GM18508 (cell line): ENCODE data around the gene WDFY3.
"Not testable (repeated sequence)": the region's sequence is repeated elsewhere in the genome, so short reads cannot be mapped to it uniquely, and the experiment has no call there.

ENCODE experiments used
- ATAC-seq: cut with Tn5 transposase; IDR thresholded peaks from one replicate; pipeline ENCODE4 v1.9.1; 2021; ENCODE audit warnings: moderate number of reproducible peaks; ENCODE audit not compliant: insufficient read depth, unreplicated experiment

WDFY3 gene

GRCh38 chr4:84870398-84871163, 95.9 kb downstream of the WDFY3 start:
- no peak for ATAC-seq

- ATAC-seq: no peak
Observed at GRCh38 chr4:84866295-84866694, 100.2 kb downstream of the WDFY3 start.

- ATAC-seq: no peak
Observed at GRCh38 chr4:84865600-84865999, 100.9 kb downstream of the WDFY3 start.

GRCh38 chr4:84862064-84862463, 104.4 kb downstream of the WDFY3 start:
- no peak for ATAC-seq

- ATAC-seq: no peak
Observed at GRCh38 chr4:84857296-84857695, 109.2 kb downstream of the WDFY3 start.

GRCh38 chr4:84856468-84857049, 109.9 kb downstream of the WDFY3 start:
- no peak for ATAC-seq

GRCh38 chr4:84855774-84856173, 110.7 kb downstream of the WDFY3 start:
- ATAC-seq: no peak

- no peak for ATAC-seq
Observed at GRCh38 chr4:84852081-84852480, 114.4 kb downstream of the WDFY3 start.

- ATAC-seq: no peak
Observed at GRCh38 chr4:84849051-84849640, 117.3 kb downstream of the WDFY3 start.

- no peak for ATAC-seq
Observed at GRCh38 chr4:84848432-84848831, 118.1 kb downstream of the WDFY3 start.

GRCh38 chr4:84847978-84848377, 118.5 kb downstream of the WDFY3 start:
- ATAC-seq: no peak

- no peak for ATAC-seq
Observed at GRCh38 chr4:84846985-84847384, 119.5 kb downstream of the WDFY3 start.

GRCh38 chr4:84841435-84841834, 125.1 kb downstream of the WDFY3 start:
- no peak for ATAC-seq

GRCh38 chr4:84837751-84838150, 128.7 kb downstream of the WDFY3 start:
- no peak for ATAC-seq

GRCh38 chr4:84829633-84830032, 136.9 kb downstream of the WDFY3 start:
- ATAC-seq: not testable (repeated sequence)

GRCh38 chr4:84826681-84827080, 139.8 kb downstream of the WDFY3 start:
- ATAC-seq: no peak

GRCh38 chr4:84825701-84826341, 140.7 kb downstream of the WDFY3 start:
- ATAC-seq: no peak

- ATAC-seq: no peak
Observed at GRCh38 chr4:84821064-84821463, 145.4 kb downstream of the WDFY3 start.

- ATAC-seq: no peak
Observed at GRCh38 chr4:84814094-84814750, 152.3 kb downstream of the WDFY3 start.

GRCh38 chr4:84809946-84810345, 156.5 kb downstream of the WDFY3 start:
- no peak for ATAC-seq

GRCh38 chr4:84808332-84808731, 158.2 kb downstream of the WDFY3 start:
- no peak for ATAC-seq
